ENCODE data around the gene IL21R.

DNA sequence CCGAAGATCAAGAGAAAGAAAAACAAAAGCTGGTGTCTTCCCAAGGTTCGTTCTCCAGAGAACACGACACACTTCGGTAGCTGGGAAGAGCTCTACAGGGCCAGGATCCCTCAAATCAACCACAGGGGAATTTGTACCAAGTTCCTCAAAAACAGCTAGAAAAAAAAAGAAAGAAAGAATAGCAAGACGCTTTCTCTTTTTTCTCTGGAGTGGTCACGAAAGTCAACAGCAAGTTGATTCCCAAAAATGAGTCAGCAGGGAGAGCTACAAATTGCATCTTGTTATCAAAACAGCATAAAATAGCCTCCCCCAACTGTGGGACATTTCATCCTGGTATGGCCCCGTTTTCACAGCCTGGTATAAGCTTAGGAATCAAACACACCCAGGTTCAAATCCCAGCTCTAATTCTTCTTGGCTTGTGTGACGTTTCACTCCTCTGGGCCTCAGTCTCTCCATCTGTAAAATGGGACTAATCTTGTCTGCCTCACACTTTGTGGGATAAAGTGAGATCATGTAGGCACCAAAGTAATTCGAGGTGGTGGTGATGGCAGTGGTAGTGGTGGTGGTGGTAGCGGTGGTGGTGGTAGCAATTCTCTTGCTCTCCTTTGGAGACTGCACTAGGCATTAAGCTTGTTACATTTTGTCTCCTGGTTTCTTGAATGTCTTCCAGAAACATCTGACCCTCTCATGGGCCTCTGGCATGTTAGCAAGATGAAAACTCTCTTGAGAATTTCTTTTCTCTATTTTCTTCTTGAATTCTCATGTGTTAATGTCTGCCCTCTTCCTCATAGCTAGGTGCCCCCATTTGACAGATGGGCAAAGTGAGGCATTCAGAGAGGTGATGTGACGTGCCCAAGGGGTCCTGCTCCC is 988 bp upstream of the IL21R start:
- TF ChIP-seq GATA2 (IDR thresholded peaks at IDR 0.05; ENCODE audit: low read depth, low read length) (no peak), GATA3 (IDR thresholded peaks at IDR 0.05; ENCODE audit: low read depth, low read length) (no peak)
